Measurements from ENCODE around the gene ZNF689.
"Not testable (repeated sequence)": the region's sequence is repeated elsewhere in the genome, so short reads cannot be mapped to it uniquely, and the experiment has no call there.

Gene ZNF689

DNA sequence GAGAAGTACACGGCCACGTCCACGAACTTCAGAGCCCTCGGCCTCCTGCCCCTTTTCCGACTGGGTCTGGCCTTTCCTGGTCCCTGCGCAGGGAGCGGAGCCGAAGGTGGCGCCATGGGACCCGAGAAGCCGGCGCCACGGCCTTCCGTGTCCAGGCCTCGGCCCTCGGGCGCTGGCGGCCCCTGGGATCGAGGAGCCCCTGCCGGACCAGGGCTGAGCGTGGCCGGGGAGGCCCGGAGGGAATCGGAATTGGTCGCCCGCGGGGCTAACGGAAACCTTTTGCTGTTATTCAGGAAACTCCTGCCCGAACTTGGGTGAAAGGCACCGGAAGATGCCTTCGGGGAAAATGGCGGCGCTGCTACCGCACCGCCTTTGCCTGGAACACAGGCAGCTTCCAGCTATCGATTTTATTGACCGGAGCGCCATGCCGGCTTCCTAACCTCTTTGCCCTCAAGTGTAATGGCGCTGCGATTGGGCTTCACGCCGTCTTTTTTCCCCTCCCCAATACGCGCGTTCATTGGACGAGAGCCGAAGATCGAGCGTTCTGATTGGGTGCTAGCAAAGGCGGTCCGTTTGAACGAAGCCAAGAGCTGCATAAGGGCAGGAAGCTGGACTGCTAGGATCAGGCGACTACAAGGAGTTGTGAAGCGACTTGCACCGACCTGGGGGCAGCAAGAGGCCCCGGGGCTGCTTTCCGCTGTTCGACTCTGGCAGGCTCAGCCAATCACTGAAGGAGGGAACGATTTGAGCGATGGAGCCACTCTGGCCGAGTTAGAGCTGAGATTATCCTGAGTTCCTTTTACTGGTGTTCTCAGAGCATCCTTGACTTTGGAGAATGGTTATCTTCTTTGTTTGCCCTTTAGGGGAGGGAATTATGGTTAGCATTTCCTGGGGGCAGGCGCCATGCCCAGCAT lies at the start of gene ZNF689:
TSS of gene ZNF689 (minus strand) at position 464 of the 914 bp plus-strand sequence. CDS start at position 116, 348 bp downstream.
- DNase-seq = peak; percentile 95

GRCh38 chr16:30658731-30659506 lies 48.7 kb upstream of the ZNF689 start:
- no peak for DNase-seq

DNA sequence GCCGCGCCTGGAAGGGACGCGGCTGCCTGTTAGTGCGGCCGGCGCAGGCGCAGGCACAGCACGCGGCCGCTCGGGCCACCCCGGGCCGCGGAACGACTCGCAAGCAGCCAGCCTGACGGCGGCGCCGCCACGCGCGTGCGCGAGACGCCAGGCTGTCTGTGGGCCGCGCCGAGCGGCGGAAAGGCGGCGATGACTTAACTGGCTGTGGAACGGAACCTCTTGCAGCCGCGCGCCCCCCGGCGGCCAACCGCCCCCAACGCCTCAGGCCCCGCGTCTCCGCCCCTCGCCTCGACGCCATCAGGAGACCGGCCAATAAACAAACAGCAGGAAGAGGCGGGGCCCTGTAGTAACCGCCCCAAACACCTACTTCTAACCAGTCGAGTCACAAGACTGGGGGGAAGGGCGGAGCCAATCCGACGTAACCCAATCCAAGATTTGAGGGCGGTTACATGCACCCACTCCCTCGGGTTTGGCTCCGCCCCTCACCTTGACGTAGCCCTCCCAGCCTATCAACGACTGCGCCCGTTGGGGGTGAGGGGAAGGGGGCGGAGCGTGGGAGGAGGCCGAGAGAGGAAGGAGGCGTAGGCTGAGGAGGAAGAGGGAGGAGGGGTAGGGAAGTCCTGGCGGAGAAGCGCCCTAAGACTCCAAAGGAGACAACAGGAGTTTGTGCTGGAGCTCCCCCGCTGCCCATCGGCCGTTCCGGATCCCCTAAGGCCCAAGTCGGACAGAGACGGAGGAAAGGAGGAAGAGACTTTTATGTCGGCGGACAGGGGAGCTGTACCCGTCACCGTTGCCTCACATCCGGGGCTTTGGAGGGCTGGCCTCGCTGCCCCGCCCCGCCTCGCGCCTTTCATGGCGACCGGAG lies 47.9 kb upstream of the ZNF689 start, which contains the start of gene FBRS:
TSS of gene FBRS (plus strand) at position 566 of the 865 bp plus-strand sequence. CDS start 1,088 bp downstream, outside the sequence.
- peak; percentile 100 for DNase-seq

DNA sequence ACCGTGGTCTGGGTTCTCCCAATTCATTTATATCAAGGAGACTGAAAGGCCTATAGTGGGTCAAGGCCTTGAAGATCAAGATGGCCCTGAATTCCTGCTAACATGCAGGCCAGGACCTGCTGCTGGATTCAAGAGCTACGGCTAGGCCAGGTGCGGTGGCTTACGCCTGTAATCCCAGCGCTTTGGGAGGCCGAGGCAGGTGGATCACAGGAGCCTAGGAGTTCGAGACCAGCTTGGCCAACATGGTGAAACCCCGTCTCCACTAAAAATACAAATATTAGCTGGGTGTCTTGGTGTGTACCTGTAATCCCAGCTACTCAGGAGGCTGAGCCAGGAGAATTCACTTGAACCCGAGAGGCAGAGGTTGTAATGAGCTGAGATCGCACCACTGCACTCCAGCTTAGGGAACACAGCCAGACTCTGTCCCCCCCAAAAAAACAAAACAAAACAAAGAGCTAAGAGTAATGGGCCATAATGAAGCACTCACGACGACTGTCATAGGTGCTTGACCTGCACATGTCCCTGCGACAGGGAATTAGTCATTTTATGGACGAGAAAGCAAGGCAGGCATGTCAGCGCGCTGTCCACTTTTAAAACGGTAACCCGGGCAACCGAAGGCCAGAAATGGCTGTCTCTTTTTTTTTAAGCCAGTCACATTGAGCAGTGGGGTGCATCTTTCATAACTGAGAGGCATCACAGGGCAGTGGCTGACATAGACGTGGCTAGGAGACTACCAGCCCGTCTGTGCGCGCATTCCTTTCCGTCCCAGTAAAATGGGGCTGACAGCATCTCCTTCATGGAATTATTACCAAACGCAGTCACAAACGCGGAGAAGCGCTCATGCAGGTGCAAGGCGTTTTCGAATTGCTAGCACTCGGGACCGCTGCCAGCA lies 47.0 kb upstream of the ZNF689 start:
- no peak for DNase-seq

GRCh38 chr16:30656388-30656787 lies 46.2 kb upstream of the ZNF689 start:
- DNase-seq = no peak

DNA sequence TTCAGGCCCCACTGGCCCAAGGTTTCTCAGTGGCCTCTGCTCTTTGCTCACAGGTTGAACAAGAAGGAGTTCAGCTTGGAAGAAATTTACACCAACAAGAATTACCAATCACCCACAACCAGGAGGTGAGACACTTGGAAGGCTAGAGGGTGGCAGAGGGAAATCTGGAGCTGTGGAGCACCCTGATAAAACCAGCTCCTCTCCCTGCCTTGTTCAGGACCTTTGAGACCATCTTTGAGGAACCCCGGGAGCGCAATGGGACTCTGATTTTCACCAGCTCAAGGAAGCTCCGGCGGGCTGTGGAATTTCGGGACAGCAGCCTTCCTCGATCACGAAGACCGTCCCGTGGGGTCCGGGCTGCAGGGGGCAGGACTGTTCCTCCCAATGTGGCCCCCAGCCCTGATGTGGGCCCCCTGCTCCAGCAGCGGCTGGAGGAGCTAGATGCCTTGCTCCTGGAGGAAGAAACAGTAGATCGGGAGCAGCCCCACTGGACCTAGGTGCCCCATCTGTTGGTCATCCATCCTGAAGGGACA lies 45.7 kb upstream of the ZNF689 start:
- no peak for DNase-seq

- no peak for DNase-seq
These were observed 44.7 kb upstream of the ZNF689 start for GRCh38 chr16:30654856-30655255.

DNA sequence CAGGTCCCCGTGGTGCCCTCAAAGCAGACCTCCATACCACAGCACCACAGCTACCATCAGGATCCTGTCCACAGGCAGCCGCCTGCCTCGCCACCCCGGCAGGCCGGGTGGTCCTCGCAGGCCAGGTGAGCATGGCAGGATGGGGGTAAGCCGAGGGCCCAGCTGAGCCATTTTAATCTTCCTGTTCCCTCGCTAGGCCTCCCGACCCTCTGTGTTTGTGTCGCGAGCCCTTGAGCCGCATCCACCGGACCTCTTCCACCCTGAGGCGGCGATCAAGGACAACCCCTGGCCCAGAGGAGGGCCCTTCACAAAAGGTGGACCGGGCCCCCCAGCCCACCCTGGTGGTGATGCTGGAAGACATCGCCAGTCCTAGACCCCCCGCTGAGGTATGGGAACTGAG lies 42.5 kb upstream of the ZNF689 start:
- DNase-seq = no peak

- DNase-seq = no peak
These were observed 41.8 kb upstream of the ZNF689 start for GRCh38 chr16:30652005-30652296.

DNA sequence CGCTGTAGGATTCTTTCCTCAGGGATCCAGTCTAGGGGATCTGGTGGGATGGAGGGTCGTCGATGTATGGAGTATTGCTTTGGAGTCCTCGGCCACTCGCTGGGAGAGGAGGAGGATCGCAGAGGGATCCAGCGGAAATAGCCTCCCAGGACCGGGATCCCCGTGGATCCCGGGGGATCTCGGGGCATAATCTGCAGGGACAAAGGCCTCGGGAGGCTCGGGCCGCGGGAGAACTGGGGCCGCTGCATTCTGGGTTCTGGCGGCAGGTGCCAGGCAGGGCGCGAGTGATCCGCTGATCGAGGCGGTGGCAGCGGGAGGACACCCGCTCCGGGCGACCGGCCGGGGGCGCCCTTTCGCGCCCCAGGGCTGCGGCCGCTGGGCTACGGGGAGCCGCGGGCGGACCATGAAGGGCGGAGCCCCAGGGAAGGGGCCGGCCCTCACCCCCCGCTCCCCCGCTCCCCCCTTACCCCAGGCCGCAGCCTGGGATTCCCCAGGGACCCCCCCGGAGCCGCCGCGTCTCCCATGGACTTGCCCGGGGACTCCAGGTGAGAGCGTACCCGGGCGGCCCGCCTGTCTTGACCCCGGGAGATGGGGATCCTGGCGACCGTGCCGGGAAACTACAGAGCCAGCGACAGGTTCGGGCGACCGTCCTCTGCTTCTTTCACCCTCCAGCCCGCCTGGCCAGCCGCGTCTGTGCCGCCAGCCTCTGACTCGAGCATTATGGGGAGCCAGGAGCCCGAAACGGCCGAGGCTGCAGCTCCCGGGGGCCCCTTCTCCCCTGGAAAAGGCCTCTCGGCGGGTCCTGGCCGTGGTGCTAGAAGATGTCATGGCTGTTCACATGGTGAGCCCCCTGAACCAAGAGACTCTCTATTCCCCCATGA lies 41.2 kb upstream of the ZNF689 start:
- peak; percentile 82 for DNase-seq

- DNase-seq = peak; percentile 99
These were observed 40.4 kb upstream of the ZNF689 start, which contains the start of gene PRR14 for GRCh38 chr16:30650369-30651123. Gene PRR14 (plus strand): TSS chr16:30650960. CDS start chr16:30651646, 686 bp downstream.

DNA sequence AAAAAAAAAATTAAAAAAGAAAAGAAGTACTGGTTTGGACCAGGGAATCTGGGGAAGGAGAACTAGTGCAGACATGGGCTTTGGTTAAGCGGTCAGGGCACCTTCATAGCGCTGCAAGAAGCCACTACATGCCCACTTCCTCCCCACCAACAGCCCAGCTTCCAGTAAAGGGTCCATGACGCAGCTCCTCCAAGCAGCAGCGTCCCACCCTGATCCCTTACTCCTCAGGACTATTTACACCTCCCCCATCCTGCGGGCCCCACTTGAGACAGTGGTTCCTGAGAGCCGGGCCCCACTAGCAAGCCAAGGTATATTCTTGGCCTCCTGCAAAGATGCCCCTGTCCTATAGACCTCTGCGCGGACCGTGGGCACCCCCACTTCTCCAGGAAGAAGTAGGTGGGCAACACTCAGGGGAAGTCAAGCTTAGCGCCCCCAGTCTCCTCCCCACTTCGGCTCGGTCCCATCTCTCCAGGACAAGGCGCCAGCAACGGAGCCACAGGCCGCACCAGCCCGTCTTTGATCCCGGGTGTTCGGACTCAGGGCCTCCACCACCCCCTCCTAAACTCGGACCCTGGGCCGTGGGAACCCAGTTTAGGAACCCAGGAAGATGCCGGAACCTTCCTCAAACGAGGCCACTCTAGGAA lies 39.7 kb upstream of the ZNF689 start:
- no peak for DNase-seq

GRCh38 chr16:30647274-30647571 lies 37.0 kb upstream of the ZNF689 start:
- DNase-seq = no peak

DNA sequence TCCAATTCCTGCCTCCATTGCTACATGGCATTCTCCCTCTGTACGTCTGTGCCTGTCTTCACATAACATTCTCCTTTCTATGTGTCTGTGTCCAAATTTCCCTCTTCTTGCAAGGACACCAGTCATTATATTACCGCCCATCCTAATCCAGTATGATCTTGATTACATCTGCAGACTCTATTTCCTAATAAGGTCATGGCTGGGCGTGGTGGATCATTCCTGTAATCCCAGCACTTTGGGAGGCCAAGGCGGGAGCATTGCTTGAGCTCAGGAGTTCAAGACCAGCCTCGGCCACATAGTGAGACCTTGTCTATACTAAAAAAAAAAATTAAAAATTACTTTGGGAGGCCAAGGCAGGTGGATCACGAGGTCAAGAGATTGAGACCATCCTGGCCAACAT lies 35.5 kb upstream of the ZNF689 start:
- DNase-seq = no peak

GRCh38 chr16:30644334-30644830 lies 34.2 kb upstream of the ZNF689 start:
- DNase-seq = no peak

DNA sequence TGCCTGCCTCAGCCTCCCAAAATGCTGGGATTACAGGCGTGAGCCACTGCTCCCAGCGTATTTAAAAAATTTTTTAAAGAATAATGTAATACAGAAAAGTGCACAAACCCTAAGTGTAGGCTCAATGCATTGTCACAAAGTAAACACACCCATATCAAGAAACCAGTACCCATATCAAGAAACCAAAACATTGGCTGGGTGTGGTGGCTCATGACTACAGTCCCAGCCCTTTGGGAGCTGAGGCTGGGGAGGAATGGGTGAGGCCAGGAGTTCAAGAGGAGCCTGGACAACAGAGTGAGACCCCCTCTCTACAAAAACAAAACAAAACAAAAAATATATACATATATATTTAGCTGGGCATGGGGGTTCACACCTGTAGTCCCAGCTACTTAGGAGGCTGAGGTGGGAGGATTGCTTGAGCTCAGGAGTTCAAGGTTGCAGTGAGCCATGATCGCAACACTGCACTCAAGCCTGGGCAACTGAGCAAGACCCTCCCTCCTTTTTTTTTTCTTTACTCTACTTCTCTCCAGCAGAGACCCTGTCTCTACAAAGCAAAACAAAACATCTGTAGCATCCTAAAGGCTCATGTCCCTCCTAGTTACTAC lies 31.3 kb upstream of the ZNF689 start:
- DNase-seq = no peak

GRCh38 chr16:30637944-30638343 lies 27.8 kb upstream of the ZNF689 start:
- DNase-seq = no peak

DNA sequence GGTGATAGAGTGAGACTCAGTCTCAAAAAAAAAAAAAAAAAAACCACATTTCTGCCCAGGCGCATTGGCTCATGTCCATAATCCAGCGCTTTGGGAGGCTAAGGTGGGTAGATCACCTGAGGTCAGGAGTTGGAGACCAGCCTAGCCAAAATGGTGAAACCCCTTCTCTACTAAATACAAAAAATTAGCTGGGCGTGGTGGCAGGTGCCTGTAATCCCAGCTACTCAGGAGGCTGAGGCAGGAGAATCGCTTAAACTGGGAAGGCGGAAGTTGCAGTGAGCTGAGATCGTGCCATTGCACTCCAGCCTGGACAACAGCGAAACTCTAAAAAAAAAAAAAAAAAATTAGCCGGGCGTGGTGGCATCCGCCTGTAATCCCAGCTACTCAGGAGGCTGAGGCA lies 26.9 kb upstream of the ZNF689 start:
- DNase-seq = not testable (repeated sequence)

GRCh38 chr16:30636599-30636998 lies 26.4 kb upstream of the ZNF689 start:
- no peak for DNase-seq

All from activated naive CD4-positive, alpha-beta T cell treated with Interleukin-2 at 50 U/mL for 16 hours (primary cell).